HepG2 (cell line): ENCODE results near the gene CHRD. TPM values are rescaled to one million over a fixed set of nuclear protein-coding genes. Genes with fewer than 3 reads are reported as not detected.
A peak's percentile ranks its signal among the peaks of the same experiment; 100 is the strongest.

Experiments
- ARID4A ChIP-seq: sonication (generic); formaldehyde crosslinking; IDR thresholded peaks from 2 replicates; pipeline ENCODE4 v1.5.0; 2020; ENCODE audit warnings: mild to moderate bottlenecking, missing genetic modification reagents, borderline replicate concordance
- NCOR1 ChIP-seq: fragments of 200-600 bp; sonication (generic); IDR thresholded peaks from 2 replicates; pipeline ENCODE4 v1.7.0; 2017; ENCODE audit warnings: antibody characterized with exemption, low read length, borderline replicate concordance
- ZNF281 ChIP-seq: sonication (generic); formaldehyde crosslinking; IDR thresholded peaks from 2 replicates; pipeline ENCODE4 v1.4.0; 2020; ENCODE audit warnings: missing genetic modification reagents, borderline replicate concordance
- polyA plus RNA-seq, 8 experiments: library from polyadenylated mRNA; depleted of rRNA in 3 of 8; stranded (reverse) in 7 of 8; unstranded in 1 of 8; fragments of >200 nt; fragmentation: Illumina TruSeq in 4 of 8; extraction: Trizol in 4 of 8; gene quantifications; 2 replicates each; pipeline versions ENCODE4 v1.2.1 to v1.2.3, GENCODE V29; 2011 to 2016; ENCODE audit warnings: low read depth in 4 of 8, missing spikeins in 1 of 8, mixed read lengths in 1 of 8; ENCODE audit not compliant: insufficient read depth in 1 of 8
- total RNA-seq, 5 experiments: library from RNA; depleted of rRNA; stranded (reverse); fragments of >200 nt; fragmentation: Illumina TruSeq; extraction: Trizol; gene quantifications; 2 replicates each; pipeline ENCODE4 v1.2.3, GENCODE V29; 2016; ENCODE audit warnings: low read depth in 1 of 5

The CHRD gene
- total and polyA plus RNA-seq, 2 of the 13 experiments (the other 11 are each of a cell fraction or from before 2014, with no cell fraction given), result 22.2 to 35.2 TPM

- TF ChIP-seq ZNF281 (CRISPR knock-in tag) (peak; percentile 94), ARID4A (CRISPR knock-in tag) (peak; percentile 89), NCOR1 (peak; percentile 45; the same call in 1 of the 2 replicates)
- TF ChIP-seq, all 625 proteins: peak for 197
Measured at GRCh38 chr3:184377882-184378445, 1.9 kb upstream of the CHRD start, which contains the start of gene THPO (continued).
